HL-60 (cell line): ENCODE data around the gene NOX1.

ENCODE experiments used
- SPI1 ChIP-seq: IDR thresholded peaks from 2 replicates; pipeline ENCODE4 v1.6.1; 2012; ENCODE audit warnings: low read depth, mild to moderate bottlenecking, borderline replicate concordance
- TF ChIP-seq, protein P1 (sequence below): IDR thresholded peaks from one replicate; pipeline ENCODE4 v1.5.1; 2011; ENCODE audit warnings: low read length, control low read depth, inconsistent platforms; ENCODE audit not compliant: insufficient read depth

DNA sequence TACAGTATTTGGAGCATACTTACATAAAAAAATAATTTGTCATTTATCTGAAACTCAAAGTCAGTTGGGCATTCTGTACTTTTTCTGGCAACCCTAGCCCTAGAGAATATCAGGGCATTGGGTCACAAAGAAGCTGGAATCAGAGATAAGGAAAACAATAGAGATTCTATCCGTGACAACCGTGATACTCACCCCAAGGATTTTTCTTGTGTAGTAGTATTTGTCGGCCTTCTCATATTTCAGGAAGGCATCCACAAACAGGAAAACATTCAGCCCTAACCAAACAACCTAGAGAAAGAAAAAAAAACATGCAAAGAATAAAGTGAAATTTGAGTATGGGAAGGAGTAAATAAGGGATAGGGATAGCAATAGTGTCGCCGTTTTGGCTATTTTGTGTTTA, 3.6 kb downstream of the NOX1 start:
- TF ChIP-seq SPI1, result no peak
- TF ChIP-seq, protein P1, sequence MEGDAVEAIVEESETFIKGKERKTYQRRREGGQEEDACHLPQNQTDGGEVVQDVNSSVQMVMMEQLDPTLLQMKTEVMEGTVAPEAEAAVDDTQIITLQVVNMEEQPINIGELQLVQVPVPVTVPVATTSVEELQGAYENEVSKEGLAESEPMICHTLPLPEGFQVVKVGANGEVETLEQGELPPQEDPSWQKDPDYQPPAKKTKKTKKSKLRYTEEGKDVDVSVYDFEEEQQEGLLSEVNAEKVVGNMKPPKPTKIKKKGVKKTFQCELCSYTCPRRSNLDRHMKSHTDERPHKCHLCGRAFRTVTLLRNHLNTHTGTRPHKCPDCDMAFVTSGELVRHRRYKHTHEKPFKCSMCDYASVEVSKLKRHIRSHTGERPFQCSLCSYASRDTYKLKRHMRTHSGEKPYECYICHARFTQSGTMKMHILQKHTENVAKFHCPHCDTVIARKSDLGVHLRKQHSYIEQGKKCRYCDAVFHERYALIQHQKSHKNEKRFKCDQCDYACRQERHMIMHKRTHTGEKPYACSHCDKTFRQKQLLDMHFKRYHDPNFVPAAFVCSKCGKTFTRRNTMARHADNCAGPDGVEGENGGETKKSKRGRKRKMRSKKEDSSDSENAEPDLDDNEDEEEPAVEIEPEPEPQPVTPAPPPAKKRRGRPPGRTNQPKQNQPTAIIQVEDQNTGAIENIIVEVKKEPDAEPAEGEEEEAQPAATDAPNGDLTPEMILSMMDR, result no peak
